ENCODE results near the gene ALOXE3.

The ALOXE3 gene

DNA sequence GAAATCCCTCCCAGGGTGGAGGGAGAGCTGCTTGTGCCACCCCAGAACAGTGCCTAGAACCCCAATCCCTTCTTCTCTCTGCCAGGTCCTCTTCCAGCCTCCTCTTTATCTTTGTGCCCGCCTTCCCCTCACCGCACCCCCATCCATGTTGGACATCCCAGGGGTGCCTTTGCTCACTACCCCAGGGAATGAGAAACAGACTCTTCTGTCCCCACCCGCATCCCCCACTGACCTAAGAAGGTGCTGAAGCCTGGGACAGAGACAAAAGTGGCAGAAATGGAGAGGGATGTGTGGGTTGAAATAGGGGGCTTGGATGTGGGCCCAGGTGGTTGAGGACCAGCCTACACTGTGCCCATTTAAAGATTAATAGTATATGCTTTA, 62.5 kb downstream of the ALOXE3 start:
- in situ Hi-C loops (cut with MboI; ENCODE audit: low sequenced_read_pairs) = no loop called here

DNA sequence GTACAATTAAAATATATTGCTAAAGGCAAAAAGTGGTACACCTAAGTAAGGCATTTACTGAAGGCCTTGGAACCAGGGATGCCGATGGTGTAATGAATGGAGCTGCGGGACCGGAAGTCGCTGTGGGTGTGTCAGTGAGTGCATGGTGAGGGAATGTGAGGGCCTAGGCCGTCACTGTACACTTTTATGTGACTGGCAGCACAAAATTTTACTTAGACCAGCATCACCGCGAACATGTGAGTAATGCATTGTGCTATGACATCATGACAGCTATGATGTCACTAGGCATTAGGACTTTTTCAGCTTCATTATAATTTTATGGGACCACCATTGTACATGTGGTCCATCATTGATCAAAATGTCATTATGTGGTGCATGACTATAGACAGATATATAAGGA, 64.7 kb downstream of the ALOXE3 start:
- in situ Hi-C loops (cut with MboI; ENCODE audit: low sequenced_read_pairs) = no loop called here

DNA sequence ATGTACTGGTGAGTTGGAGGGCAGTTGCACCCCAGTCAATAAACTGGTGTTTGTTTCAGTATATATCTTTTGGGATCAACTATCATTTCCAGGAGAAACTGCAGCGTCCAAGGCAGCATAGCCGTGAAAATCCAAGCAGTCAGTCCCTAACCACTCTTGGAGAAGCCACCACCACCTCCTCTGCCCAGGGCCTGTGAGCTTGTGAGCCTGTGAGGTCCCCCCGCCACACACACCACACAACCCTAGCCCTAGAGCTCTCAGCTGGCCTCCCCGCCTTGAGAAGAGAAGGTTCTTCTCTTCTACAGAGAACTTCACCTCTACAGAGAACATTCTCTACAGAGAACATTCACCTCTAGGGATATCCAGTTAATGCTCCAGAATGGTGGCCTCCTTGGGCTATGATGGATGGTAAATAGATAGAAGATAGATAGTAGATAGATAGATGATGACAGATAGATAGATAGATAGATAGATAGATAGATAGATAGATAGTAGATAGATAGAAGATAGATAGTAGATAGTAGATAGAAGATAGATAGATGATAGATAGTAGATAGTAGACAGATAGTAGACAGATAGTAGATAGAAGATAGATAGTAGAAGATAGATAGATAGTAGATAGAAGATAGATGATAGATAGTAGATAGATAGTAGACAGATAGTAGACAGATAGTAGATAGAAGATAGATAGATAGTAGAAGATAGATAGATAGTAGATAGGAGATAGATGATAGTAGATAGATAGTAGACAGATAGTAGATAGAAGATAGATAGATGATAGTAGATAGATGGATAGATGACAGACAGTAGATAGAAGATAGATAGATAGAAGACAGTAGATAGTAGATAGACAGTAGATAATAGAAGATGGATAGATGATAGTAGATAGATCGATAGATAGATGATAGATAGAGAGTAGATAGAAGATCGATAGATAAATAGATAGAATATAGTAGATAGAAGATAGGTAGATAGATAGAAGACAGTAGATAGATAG, 65.8 kb downstream of the ALOXE3 start:
- in situ Hi-C loops (cut with MboI; ENCODE audit: low sequenced_read_pairs) = no loop called here

DNA sequence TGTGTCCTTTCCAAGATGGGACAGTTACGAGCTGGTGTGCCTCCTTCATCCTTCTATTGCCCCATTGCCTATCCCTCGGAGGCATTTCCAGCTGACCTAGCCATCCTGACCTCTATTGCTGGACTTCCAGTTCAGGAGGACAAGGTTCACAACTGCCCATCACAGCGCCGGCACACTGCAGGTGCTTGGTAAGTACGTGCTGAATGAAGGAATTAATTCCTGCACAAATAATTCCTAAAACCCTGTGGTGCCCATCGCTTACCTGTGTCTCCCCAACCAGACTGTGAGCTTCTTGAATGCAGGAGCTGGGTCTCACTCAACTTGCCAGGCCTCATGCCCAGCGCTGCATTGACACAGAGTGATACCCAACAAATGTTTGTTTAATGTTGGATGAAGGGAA, 66.5 kb downstream of the ALOXE3 start:
- in situ Hi-C loops (cut with MboI; ENCODE audit: low sequenced_read_pairs) = no loop called here

DNA sequence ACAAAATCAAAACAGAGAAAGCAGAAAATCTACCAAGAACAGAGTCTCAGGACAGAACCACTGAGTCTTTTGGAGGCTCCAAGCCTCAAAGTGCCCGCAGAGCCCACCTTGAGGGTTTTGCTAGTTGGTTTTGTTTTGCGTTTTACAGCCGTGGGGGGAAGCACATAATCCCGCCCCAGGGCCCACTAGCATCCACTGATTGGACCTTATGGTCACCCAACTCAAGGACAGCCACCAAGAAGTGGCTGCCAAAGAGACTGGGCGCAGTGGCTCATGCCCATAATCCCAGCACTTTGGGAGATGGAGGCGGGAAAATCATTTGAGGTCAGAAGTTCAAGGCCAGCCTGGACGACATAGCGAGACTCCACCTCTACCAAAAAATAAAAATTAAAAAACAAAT, 69.6 kb downstream of the ALOXE3 start:
- in situ Hi-C loops (cut with MboI; ENCODE audit: low sequenced_read_pairs) = no loop called here

DNA sequence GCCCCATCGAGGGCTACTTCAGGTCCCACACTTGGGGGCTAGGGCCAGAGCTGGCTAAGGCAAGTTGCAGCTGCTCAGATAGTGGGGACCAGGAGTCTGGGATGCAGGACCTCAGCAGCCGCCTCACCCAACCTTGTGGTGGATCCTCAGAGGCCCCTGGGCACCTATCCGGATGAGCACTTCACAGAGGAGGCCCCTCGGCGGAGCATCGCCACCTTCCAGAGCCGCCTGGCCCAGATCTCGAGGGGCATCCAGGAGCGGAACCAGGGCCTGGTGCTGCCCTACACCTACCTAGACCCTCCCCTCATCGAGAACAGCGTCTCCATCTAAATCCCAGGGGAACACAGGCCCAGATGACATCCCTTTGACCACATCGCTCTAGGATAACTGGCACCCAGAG, 70.1 kb downstream of the ALOXE3 start:
- in situ Hi-C loops (cut with MboI; ENCODE audit: low sequenced_read_pairs) = no loop called here

DNA sequence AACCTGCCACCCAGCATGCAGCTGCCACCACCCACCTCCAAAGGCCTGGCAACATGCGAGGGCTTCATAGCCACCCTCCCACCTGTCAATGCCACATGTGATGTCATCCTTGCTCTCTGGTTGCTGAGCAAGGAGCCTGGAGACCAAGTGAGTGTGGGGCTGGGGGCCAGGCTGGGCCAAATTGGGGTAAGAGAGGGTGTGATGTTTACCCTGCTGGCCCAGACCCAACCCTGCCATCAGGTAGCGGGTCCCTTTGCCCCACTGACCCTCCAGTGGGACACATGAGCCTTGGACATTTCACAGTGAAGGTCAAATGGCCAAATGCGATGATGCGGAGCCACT, 70.6 kb downstream of the ALOXE3 start:
- in situ Hi-C loops (cut with MboI; ENCODE audit: low sequenced_read_pairs) = no loop called here

DNA sequence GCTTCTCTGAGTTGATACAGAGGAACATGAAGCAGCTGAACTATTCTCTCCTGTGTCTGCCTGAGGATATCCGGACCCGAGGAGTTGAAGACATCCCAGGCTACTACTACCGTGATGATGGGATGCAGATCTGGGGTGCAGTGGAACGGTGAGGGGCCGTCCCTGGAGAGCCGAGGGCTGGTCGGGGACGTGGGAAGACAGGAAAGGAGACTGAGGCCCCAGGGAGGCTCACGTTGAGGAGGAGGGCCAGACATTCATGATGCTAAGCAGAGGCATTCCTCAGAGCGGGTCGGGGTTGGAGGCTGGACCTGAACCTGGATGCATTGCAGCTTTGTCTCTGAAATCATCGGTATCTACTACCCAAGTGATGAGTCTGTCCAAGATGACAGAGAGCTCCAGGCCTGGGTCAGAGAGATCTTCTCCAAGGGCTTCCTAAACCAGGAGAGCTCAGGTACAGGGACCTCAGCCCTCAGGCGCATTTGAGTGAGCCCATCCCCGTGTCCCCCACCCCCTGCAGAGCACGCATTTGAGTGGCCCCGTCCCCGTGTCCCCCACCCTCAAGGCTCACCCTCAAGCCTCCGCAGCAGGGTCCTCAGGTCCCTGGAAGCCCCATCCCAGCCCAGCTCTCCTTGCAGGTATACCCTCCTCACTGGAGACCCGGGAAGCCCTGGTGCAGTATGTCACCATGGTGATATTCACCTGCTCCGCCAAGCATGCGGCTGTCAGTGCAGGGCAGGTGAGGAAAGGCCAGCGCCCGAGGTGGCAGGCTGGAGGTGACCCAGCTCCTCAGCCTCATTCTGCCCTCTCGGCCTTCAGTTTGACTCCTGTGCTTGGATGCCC, 71.2 kb downstream of the ALOXE3 start:
- in situ Hi-C loops (cut with MboI; ENCODE audit: low sequenced_read_pairs) = no loop called here

DNA sequence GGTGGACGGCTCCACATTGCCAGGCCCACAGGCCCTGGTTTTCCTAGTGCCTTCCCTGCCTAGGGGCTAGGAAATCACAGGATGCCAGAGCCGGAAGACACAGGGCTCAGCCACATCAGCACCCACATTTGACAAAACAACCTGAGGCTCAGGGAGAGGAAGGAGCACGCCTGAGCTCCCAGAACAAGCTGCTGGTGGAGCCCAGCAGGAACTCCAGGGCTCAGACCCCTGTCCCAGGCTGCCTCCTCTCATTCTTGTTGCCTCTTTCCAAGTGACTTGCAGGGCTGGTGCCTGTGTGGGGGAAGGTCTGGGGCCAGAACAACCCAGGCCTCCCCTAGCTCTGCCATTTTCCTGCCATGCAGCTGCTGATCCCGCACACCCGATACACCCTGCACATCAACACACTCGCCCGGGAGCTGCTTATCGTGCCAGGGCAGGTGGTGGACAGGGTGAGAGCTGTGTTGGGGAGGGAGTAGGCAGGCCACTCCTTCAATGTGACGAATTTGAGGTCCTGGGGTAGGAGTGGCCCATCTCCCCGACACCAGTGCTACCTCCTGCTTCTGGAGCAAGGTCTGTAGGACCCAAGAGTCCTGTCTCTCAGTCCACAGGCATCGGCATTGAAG, 71.9 kb downstream of the ALOXE3 start:
- in situ Hi-C loops (cut with MboI; ENCODE audit: low sequenced_read_pairs) = no loop called here

All from HL-60/S4 treated with phorbol 12-myristate 13-acetate at 8.2 ng/mL for 4 days and 3 days (cell line).